ENCODE data around the gene FAM204A. TPM values are rescaled to one million over a fixed set of nuclear protein-coding genes. Genes with fewer than 3 reads are reported as not detected.

Gene FAM204A
- total RNA-seq, 1 donor from 2014 or later = 71.8 TPM

DNA sequence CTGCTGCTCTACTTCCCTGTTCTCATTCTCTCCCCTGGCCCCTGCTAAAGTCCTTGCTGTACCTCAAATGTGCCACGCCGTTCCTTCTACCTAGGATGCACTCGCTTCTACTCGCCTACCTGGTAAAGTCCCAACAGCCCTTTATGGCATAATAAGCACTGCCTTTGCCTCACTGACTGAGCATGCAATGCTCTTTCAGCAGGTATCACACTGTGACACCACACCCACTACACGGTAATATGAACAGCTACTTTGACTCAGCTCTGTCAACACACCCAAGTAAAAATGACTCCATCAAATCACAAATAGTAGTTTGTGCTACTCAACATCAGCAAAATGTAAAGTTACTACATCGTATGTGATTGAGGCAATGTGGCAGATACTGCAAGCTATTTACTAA, 37.6 kb downstream of the FAM204A start:
- POLR2A ChIA-PET = no interaction called here
- ATAC-seq (ENCODE audit: low read depth) (no peak), DNase-seq (no peak)
- Mint-ChIP-seq H3K4me3 (no peak overlapping the region), H3K27ac (no peak overlapping the region), H3K9me3 (no peaks in the 10 kb centered on the region), H3K27me3 (no peaks in the 10 kb centered on the region), H3K36me3 (ENCODE audit: low read depth) (peaks cover 47% of the 10 kb centered on the region), H3K4me1 (no peaks in the 10 kb centered on the region)
- intact Hi-C loops (cut with micrococcal nuclease) = no loop called here
- CTCF ChIA-PET = no interaction called here
- TF ChIP-seq, protein P1, sequence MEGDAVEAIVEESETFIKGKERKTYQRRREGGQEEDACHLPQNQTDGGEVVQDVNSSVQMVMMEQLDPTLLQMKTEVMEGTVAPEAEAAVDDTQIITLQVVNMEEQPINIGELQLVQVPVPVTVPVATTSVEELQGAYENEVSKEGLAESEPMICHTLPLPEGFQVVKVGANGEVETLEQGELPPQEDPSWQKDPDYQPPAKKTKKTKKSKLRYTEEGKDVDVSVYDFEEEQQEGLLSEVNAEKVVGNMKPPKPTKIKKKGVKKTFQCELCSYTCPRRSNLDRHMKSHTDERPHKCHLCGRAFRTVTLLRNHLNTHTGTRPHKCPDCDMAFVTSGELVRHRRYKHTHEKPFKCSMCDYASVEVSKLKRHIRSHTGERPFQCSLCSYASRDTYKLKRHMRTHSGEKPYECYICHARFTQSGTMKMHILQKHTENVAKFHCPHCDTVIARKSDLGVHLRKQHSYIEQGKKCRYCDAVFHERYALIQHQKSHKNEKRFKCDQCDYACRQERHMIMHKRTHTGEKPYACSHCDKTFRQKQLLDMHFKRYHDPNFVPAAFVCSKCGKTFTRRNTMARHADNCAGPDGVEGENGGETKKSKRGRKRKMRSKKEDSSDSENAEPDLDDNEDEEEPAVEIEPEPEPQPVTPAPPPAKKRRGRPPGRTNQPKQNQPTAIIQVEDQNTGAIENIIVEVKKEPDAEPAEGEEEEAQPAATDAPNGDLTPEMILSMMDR (IDR thresholded peaks at IDR 0.05) = no peak

DNA sequence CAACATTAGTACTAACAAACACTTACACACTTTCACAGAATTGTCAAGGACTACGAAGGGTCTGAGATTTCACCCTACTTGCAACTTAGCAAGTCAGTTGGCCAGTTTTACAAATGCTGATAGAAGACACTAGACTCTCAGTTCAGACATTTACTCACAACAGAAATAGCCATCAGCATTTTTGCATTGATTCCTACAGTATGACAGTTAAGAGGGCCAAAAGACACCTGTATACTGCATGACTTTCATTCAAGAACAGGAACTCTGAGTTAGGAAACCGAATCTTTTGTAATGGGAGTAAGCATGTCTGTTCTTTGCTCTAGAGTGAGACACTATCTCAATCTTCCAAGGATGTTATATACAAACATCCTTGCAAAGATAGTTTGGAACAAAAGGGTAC, 40.9 kb downstream of the FAM204A start:
- CTCF ChIA-PET = no interaction called here
- no peak overlapping the region for H3K4me3 Mint-ChIP-seq

DNA sequence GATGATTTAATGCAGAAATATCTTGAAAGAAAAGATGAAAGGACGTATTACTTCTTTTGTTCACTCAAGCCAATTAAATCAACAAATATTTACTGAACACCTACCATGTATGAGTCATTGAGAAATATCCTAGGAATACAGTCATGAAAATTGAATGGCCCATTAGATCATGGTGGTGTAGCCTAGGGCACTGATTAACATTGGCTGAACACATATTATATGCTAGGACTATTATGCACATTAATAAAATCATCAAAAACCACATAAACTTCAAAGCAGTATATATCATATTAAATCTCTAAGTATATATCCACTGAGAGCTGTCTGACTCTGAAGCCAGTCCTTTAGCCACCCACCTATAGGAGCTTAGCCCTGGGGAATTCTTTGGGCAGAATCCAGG, 41.8 kb downstream of the FAM204A start:
- intact Hi-C loops (cut with micrococcal nuclease) = no loop called here
- H3K4me3 Mint-ChIP-seq = no peak overlapping the region

More for the DNA sequence above, 40.9 kb downstream of the FAM204A start:
- Mint-ChIP-seq H3K27ac (no peak overlapping the region), H3K27me3 (no peaks in the 10 kb centered on the region), H3K4me1 (no peaks in the 10 kb centered on the region), H3K36me3 (ENCODE audit: low read depth) (peaks cover 23% of the 10 kb centered on the region), H3K9me3 (no peaks in the 10 kb centered on the region)
- no peak for ATAC-seq (ENCODE audit: low read depth)
- POLR2A ChIA-PET = no interaction called here
- DNase-seq = no peak
- TF ChIP-seq, protein P1 (IDR thresholded peaks at IDR 0.05) = no peak
- intact Hi-C loops (cut with micrococcal nuclease) = no loop called here

DNA sequence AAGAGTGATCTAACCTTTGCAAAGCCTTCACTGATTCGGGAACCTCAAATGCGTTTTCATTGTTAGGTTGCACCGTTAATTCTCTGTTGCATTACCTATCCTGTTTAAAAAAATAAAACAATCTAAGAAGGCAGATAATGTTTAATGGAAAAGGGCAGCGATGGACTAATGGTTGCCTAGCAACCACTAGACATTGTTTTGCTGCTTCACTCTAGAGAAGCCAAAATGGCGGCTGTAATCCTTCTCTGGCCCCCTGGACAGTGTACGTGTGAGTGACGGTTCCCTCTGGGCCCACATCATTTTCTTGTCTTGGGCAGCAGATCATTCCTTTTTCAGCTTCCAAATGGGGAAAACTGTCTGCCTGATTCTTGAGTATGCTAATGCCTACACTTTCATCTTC, 43.3 kb downstream of the FAM204A start:
- Mint-ChIP-seq H3K27me3 (peaks cover under 1% of the 10 kb centered on the region), H3K4me1 (no peaks in the 10 kb centered on the region), H3K27ac (no peak overlapping the region), H3K4me3 (no peak overlapping the region), H3K36me3 (ENCODE audit: low read depth) (peaks cover 4% of the 10 kb centered on the region), H3K9me3 (no peaks in the 10 kb centered on the region)
- intact Hi-C loops (cut with micrococcal nuclease) = no loop called here
- DNase-seq = no peak
- TF ChIP-seq, protein P1 (IDR thresholded peaks at IDR 0.05) = no peak
- ChIA-PET CTCF (no interaction called here), POLR2A (no interaction called here)
- no peak for ATAC-seq (ENCODE audit: low read depth)

More for the DNA sequence above, 41.8 kb downstream of the FAM204A start:
- ChIA-PET CTCF (no interaction called here), POLR2A (no interaction called here)
- ATAC-seq (ENCODE audit: low read depth) (no peak), DNase-seq (no peak)
- Mint-ChIP-seq H3K27ac (no peak overlapping the region), H3K9me3 (no peaks in the 10 kb centered on the region), H3K27me3 (no peaks in the 10 kb centered on the region), H3K36me3 (ENCODE audit: low read depth) (peaks cover 14% of the 10 kb centered on the region), H3K4me1 (no peaks in the 10 kb centered on the region)
- TF ChIP-seq, protein P1 (IDR thresholded peaks at IDR 0.05) = no peak

DNA sequence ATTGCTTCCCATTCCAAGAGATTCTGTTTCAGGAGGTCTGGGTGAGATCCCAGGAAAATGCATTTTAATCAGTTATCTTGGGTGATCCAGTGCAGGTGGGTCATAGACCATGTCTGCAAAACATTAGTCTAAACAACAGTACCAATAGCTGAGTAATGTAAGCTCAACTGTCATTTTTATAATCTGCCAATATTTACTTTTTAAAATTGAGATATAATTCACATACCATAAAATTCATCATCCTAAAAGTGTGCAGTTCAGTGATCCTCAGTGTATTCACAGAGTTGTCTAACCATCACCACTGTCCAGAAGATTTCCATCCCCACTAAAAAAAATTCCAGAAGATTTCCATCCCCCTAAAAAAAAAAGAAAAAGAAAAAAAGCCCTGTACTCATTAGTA, 51.0 kb downstream of the FAM204A start:
- Mint-ChIP-seq H3K36me3 (ENCODE audit: low read depth) (no peaks in the 10 kb centered on the region), H3K9me3 (no peaks in the 10 kb centered on the region), H3K27ac (no peak overlapping the region), H3K27me3 (peaks cover 18% of the 10 kb centered on the region), H3K4me3 (no peak overlapping the region), H3K4me1 (no peaks in the 10 kb centered on the region)
- POLR2A ChIA-PET = no interaction called here
- no peak for DNase-seq
- TF ChIP-seq, protein P1 (IDR thresholded peaks at IDR 0.05) = no peak
- ATAC-seq (ENCODE audit: low read depth) = no peak
- CTCF ChIA-PET = no interaction called here
- intact Hi-C loops (cut with micrococcal nuclease) = no loop called here

All from activated B cell treated with CpG ODN at 0.5 μM for 24 hours (primary cell).